ENCODE measurements around the gene PTPN3. TPM values are rescaled to one million over a fixed set of nuclear protein-coding genes. Genes with fewer than 3 reads are reported as not detected.
"Not testable (repeated sequence)": the region's sequence is repeated elsewhere in the genome, so short reads cannot be mapped to it uniquely, and the experiment has no call there.

The PTPN3 gene
- 48.5 TPM for total RNA-seq
- long read RNA-seq, full-length matches to known transcripts, result 1 of 122 reads
- long read RNA-seq, partial matches to known transcripts, result 82 of 122 reads
- long read RNA-seq, other reads (novel, unspliced or antisense), result 39 of 122 reads

- peak; percentile 47 for ATAC-seq
- intact Hi-C loops (cut with micrococcal nuclease), result no loop called here
Observed at GRCh38 chr9:109498195-109499092, at the start of gene PTPN3. Gene PTPN3, minus strand, starts transcription at chr9:109498307. Its CDS starts 34,873 bp downstream, at chr9:109463434.

GRCh38 chr9:109544954-109545353 is 46.8 kb upstream of the PTPN3 start:
- intact Hi-C loops (cut with micrococcal nuclease); ATAC-seq; DNase-seq: not testable (repeated sequence)

More at GRCh38 chr9:109498195-109499092, at the start of gene PTPN3:
- DNase-seq, result peak; percentile 40

- ATAC-seq, result no peak
- DNase-seq, result no peak
- intact Hi-C loops (cut with micrococcal nuclease), result no loop called here
Observed at GRCh38 chr9:109542922-109543321, 44.8 kb upstream of the PTPN3 start.

- no peak for DNase-seq
- no peak for ATAC-seq
- intact Hi-C loops (cut with micrococcal nuclease), result no loop called here
Observed at GRCh38 chr9:109538346-109538745, 40.2 kb upstream of the PTPN3 start.

GRCh38 chr9:109537288-109537687 is 39.2 kb upstream of the PTPN3 start:
- no peak for DNase-seq
- intact Hi-C loops (cut with micrococcal nuclease), result no loop called here
- ATAC-seq, result no peak

GRCh38 chr9:109536859-109537258 is 38.8 kb upstream of the PTPN3 start:
- intact Hi-C loops (cut with micrococcal nuclease), result no loop called here
- DNase-seq, result no peak
- ATAC-seq, result peak; percentile 32

GRCh38 chr9:109535365-109535764 is 37.3 kb upstream of the PTPN3 start:
- intact Hi-C loops (cut with micrococcal nuclease), result no loop called here
- ATAC-seq (no peak), DNase-seq (no peak)

- ATAC-seq, result no peak
- DNase-seq, result no peak
- intact Hi-C loops (cut with micrococcal nuclease), result no loop called here
Observed at GRCh38 chr9:109534151-109534550, 36.0 kb upstream of the PTPN3 start.

- intact Hi-C loops (cut with micrococcal nuclease); DNase-seq; ATAC-seq: not testable (repeated sequence)
Observed at GRCh38 chr9:109532652-109533051, 34.5 kb upstream of the PTPN3 start.

- DNase-seq (no peak), ATAC-seq (no peak)
- intact Hi-C loops (cut with micrococcal nuclease), result no loop called here
Observed at GRCh38 chr9:109522106-109522505, 24.0 kb upstream of the PTPN3 start.

- intact Hi-C loops (cut with micrococcal nuclease), result no loop called here
- DNase-seq, result peak; percentile 35
- ATAC-seq, result peak; percentile 94
Observed at GRCh38 chr9:109520475-109521132, 22.5 kb upstream of the PTPN3 start.

- ATAC-seq, result no peak
- intact Hi-C loops (cut with micrococcal nuclease), result loop anchor here (10.0 kb wide), 1 partner anchor 75 kb away; no protein-coding TSS in a partner anchor
- DNase-seq, result no peak
Observed at GRCh38 chr9:109519366-109519765, 21.3 kb upstream of the PTPN3 start.

- ATAC-seq, result no peak
- no peak for DNase-seq
- intact Hi-C loops (cut with micrococcal nuclease), result loop anchor here (10.0 kb wide), 1 partner anchor 74 kb away; no protein-coding TSS in a partner anchor
Observed at GRCh38 chr9:109518621-109519335, 20.7 kb upstream of the PTPN3 start.

- ATAC-seq, result no peak
- intact Hi-C loops (cut with micrococcal nuclease), result loop anchor here (10.0 kb wide), 1 partner anchor 73 kb away; no protein-coding TSS in a partner anchor
- DNase-seq, result no peak
Observed at GRCh38 chr9:109517901-109518377, 19.8 kb upstream of the PTPN3 start.

- DNase-seq (no peak), ATAC-seq (no peak)
- intact Hi-C loops (cut with micrococcal nuclease), result loop anchor here (10.0 kb wide), 1 partner anchor 69 kb away; no protein-coding TSS in a partner anchor
Observed at GRCh38 chr9:109513871-109514270, 15.8 kb upstream of the PTPN3 start.

GRCh38 chr9:109512170-109512756 is 14.2 kb upstream of the PTPN3 start:
- no peak for ATAC-seq
- intact Hi-C loops (cut with micrococcal nuclease), result loop anchor here (10.0 kb wide), 1 partner anchor 67 kb away; no protein-coding TSS in a partner anchor
- no peak for DNase-seq

GRCh38 chr9:109510506-109510905 is 12.4 kb upstream of the PTPN3 start:
- no peak for DNase-seq
- intact Hi-C loops (cut with micrococcal nuclease), result loop anchor here (10.0 kb wide), 1 partner anchor 66 kb away; no protein-coding TSS in a partner anchor
- ATAC-seq, result no peak

- ATAC-seq, DNase-seq: not testable (repeated sequence)
- intact Hi-C loops (cut with micrococcal nuclease), result loop anchor here (10.0 kb wide), 1 partner anchor 65 kb away; no protein-coding TSS in a partner anchor
Observed at GRCh38 chr9:109510042-109510441, 11.9 kb upstream of the PTPN3 start.
